GM12878 (cell line): ENCODE measurements around the gene ZNF407. TPM values are rescaled to one million over a fixed set of nuclear protein-coding genes. Genes with fewer than 3 reads are reported as not detected.

Experiments used
- ATAC-seq: fragments of 200-7000 bp; cut with Tn5 transposase; 3 replicates; pipeline ENCODE4 v1.9.1; 2020; ENCODE audit warnings: mild to moderate bottlenecking, moderate library complexity
- BruUV-seq: library from RNA; stranded (reverse); fragments of 400-500 nt; replicated peaks from 2 replicates; lab custom pipeline; 2021; lab: Mats Ljungman, UMichigan
- CTCF ChIA-PET: fragments of 300-600 bp; sonication (Branson Sonifier 250); formaldehyde crosslinking; extraction: SDS; loops from one replicate; lab custom pipeline; 2021; ENCODE audit warnings: inconsistent platforms; lab: Yijun Ruan, JAX
- POLR2A ChIA-PET: fragments of 350-600 bp; formaldehyde crosslinking; extraction: SDS; loops from one replicate; lab custom pipeline; 2021; ENCODE audit warnings: inconsistent platforms; lab: Charles Lee
- RAD21 ChIA-PET: fragments of 300-600 bp; sonication (Branson Sonifier 250); formaldehyde crosslinking; loops from one replicate; lab custom pipeline; 2023; ENCODE audit warnings: antibody characterized with exemption; ENCODE audit not compliant: unreplicated experiment; lab: Charles Lee
- SMC1A ChIA-PET: fragments of 300-600 bp; sonication (Branson Sonifier 250); formaldehyde crosslinking; loops from one replicate; lab custom pipeline; 2023; ENCODE audit not compliant: unreplicated experiment, uncharacterized antibody; lab: Charles Lee
- DNase-seq: peaks from one replicate; pipeline ENCODE4 v3.0.0-alpha.2; 2011; ENCODE audit warnings: low read depth, low spot score
- FAIRE-seq: peaks from 3 replicates; lab custom pipeline; 2011; peaks lifted over from hg19 to GRCh38; lab: Jason Lieb, UNC
- H2AFZ ChIP-seq: 2 replicates; pipeline ENCODE4 v1.6.0; 2011; ENCODE audit warnings: low read depth, low read length, control low read depth; ENCODE audit not compliant: control insufficient read depth
- H3K27ac ChIP-seq: 2 replicates; pipeline ENCODE4 v1.5.1; 2011; ENCODE audit warnings: control low read depth; ENCODE audit not compliant: control insufficient read depth, insufficient read depth
- H3K27me3 ChIP-seq, 2 experiments: replicated peaks in 1 of 2; 2 replicates each; pipeline versions ENCODE4 v1.6.0 to v1.6.1; 2011; ENCODE audit warnings: low read length in 1 of 2; ENCODE audit not compliant: control insufficient read depth in 2 of 2, insufficient read depth in 2 of 2
- H3K36me3 ChIP-seq, 2 experiments: 2 replicates each; pipeline ENCODE4 v1.5.1; 2011; ENCODE audit warnings: low read length in 1 of 2; ENCODE audit not compliant: control insufficient read depth in 2 of 2, insufficient read depth in 2 of 2
- H3K4me1 ChIP-seq: 2 replicates; pipeline ENCODE4 v1.6.1; 2011; ENCODE audit warnings: mild to moderate bottlenecking, low read length, moderate library complexity, mixed read lengths; ENCODE audit not compliant: control insufficient read depth, insufficient read depth
- H3K4me2 ChIP-seq: 2 replicates; pipeline ENCODE4 v1.6.0; 2011; ENCODE audit warnings: control low read depth; ENCODE audit not compliant: control insufficient read depth, insufficient read depth
- H3K4me3 ChIP-seq: fragments of 200-600 bp; sonication (generic); 2 replicates; pipeline ENCODE4 v1.5.1; 2016
- H3K79me2 ChIP-seq: 2 replicates; pipeline ENCODE4 v1.6.0; 2011; ENCODE audit warnings: low read length; ENCODE audit not compliant: control insufficient read depth, insufficient read depth
- H3K9ac ChIP-seq: 2 replicates; pipeline ENCODE4 v1.8.0; 2011; ENCODE audit warnings: low read length, control low read depth, mixed read lengths; ENCODE audit not compliant: control insufficient read depth, insufficient read depth
- H3K9me3 ChIP-seq: replicated peaks from 3 replicates; pipeline ENCODE4 v1.5.1; 2011; ENCODE audit warnings: mild to moderate bottlenecking, low read length; ENCODE audit not compliant: control insufficient read depth, insufficient read depth
- H4K20me1 ChIP-seq: 2 replicates; pipeline ENCODE4 v1.6.0; 2011; ENCODE audit not compliant: control insufficient read depth, insufficient read depth
- BCL3 ChIP-seq: IDR thresholded peaks from 2 replicates; pipeline ENCODE4 v1.6.1; 2011; ENCODE audit warnings: borderline replicate concordance, low read depth, mild to moderate bottlenecking, moderate library complexity, low read length; ENCODE audit not compliant: insufficient read depth, poor library complexity, severe bottlenecking
- CBX3 ChIP-seq: fragments of 200-600 bp; sonication (generic); IDR thresholded peaks from 2 replicates; pipeline ENCODE4 v1.6.1; 2016; ENCODE audit warnings: low read depth, borderline replicate concordance
- HDAC6 ChIP-seq: fragments of 200-600 bp; sonication (generic); IDR thresholded peaks from one replicate; pipeline ENCODE4 v1.8.0; 2017; ENCODE audit warnings: antibody characterized with exemption; ENCODE audit not compliant: unreplicated experiment
- NR2C2 ChIP-seq: IDR thresholded peaks from 2 replicates; pipeline ENCODE4 v1.6.1; 2011; ENCODE audit warnings: borderline replicate concordance, low read depth; ENCODE audit not compliant: control insufficient read depth, insufficient read length
- NRF1 ChIP-seq: conservative IDR thresholded peaks from 2 replicates; pipeline ENCODE4 v1.6.1; 2011; ENCODE audit warnings: mild to moderate bottlenecking, low read depth, low read length, improper control_type of control experiment
- SRF ChIP-seq, 2 experiments: IDR thresholded peaks; 2 replicates each; pipeline ENCODE4 v1.6.1; 2011; ENCODE audit warnings: low read depth in 2 of 2, low read length in 2 of 2, mild to moderate bottlenecking in 1 of 2, moderate library complexity in 1 of 2
- YBX1 ChIP-seq: fragments of 450-650 bp; IDR thresholded peaks from 2 replicates; pipeline ENCODE4 v1.6.1; 2016; ENCODE audit warnings: antibody characterized with exemption
- WGBS: methylation state at CpG from one replicate; pipeline ENCODE4 v1.1.6; 2016; ENCODE audit warnings: low lambda C conversion rate; ENCODE audit not compliant: insufficient replicate concordance, insufficient coverage; ENCODE audit errors: missing lambda C conversion rate; 5-methylcytosine and 5-hydroxymethylcytosine counted together
- in situ Hi-C: fragments of 300-500 bp; cut with MboI; formaldehyde crosslinking; loops from 9 replicates; pipeline ENCODE4 v1.14.3; 2018; ENCODE audit warnings: mixed read lengths
- intact Hi-C: fragments of 100-400 bp; cut with micrococcal nuclease; formaldehyde crosslinking; loops from one replicate; pipeline ENCODE4 v1.14.2; 2022; ENCODE audit not compliant: unreplicated experiment
- polyA plus RNA-seq, 11 experiments: library from polyadenylated mRNA; depleted of rRNA in 4 of 11; unstranded in 6 of 11; stranded (reverse) in 5 of 11; fragments of >200 nt; fragmentation: Nextera tagmentation in 4 of 11; fragmentation: Illumina TruSeq in 1 of 11; extraction: Ambion mirVana in 4 of 11; extraction: Trizol in 1 of 11; gene quantifications; 1 replicate in 1 of 11; 2 replicates in 10 of 11; pipeline versions ENCODE4 v1.2.1 to v1.2.3, GENCODE V29; 2011 to 2016; ENCODE audit warnings: inconsistent platforms in 2 of 11, missing spikeins in 2 of 11, low read depth in 1 of 11
- total RNA-seq, 4 experiments: library from RNA; depleted of rRNA in 3 of 4; stranded (reverse); fragments of >200 nt in 3 of 4; fragmentation: Illumina TruSeq in 1 of 4; extraction: Trizol in 1 of 4; gene quantifications; 2 replicates each; pipeline versions ENCODE4 v1.2.1 to v1.2.3, GENCODE V29; 2013 to 2021
- TF ChIP-seq, protein P1 (sequence below): fragments of 450-650 bp; IDR thresholded peaks from 2 replicates; pipeline ENCODE4 v1.6.1; 2017; ENCODE audit warnings: low read depth, mild to moderate bottlenecking, moderate library complexity

ZNF407 gene
- total and polyA plus RNA-seq, 10 of the 15 experiments (the other 5 are each of a cell fraction or from before 2014, with no cell fraction given) = 0.69 to 11.6 (median 5.3) TPM

- Histone ChIP-seq H2AFZ (no peak overlapping the region), H3K9me3 (no peaks in the 10 kb centered on the region), H3K4me2 (no peak overlapping the region), H3K4me1 (no peaks in the 10 kb centered on the region), H3K79me2 (no peaks in the 10 kb centered on the region), H3K4me3 (no peak overlapping the region), H3K9ac (no peak overlapping the region), H3K27me3 (no peaks in the 10 kb centered on the region), H3K27ac (no peak overlapping the region), H3K36me3 (no peaks in the 10 kb centered on the region; a peak in 1 of 4 replicates)
- no peak for DNase-seq
- intact Hi-C loops = no loop called here
- ATAC-seq = no peak
- no peak for FAIRE-seq
- BruUV-seq = no TSS peak
- CTCF ChIA-PET = interaction anchor here (1.1 kb wide), 1 partner anchor 21 kb away, joined by 3 read pairs; no protein-coding TSS in a partner anchor
- RAD21 ChIA-PET = no interaction called here
- in situ Hi-C loops = no loop called here
- SMC1A ChIA-PET = interaction anchor here (0.8 to 1.1 kb wide), 2 partner anchors 28 to 150 kb away, joined by 3 to 4 read pairs; no protein-coding TSS in a partner anchor
- POLR2A ChIA-PET = no interaction called here
- WGBS = 75% methylated on average over 7 of the region's 7 CpGs
- TF ChIP-seq NRF1 (no peak), SRF (IDR thresholded peaks at IDR 0.05; ENCODE audit: low read depth in 2 of 2, low read length in 2 of 2) (no peak), YBX1 (no peak), CBX3 (no peak)
- TF ChIP-seq, all 136 proteins: peak for 0
- H4K20me1 ChIP-seq = no peaks in the 10 kb centered on the region
These were observed 243.0 kb downstream of the ZNF407 start for GRCh38 chr18:74840492-74841167.

DNA sequence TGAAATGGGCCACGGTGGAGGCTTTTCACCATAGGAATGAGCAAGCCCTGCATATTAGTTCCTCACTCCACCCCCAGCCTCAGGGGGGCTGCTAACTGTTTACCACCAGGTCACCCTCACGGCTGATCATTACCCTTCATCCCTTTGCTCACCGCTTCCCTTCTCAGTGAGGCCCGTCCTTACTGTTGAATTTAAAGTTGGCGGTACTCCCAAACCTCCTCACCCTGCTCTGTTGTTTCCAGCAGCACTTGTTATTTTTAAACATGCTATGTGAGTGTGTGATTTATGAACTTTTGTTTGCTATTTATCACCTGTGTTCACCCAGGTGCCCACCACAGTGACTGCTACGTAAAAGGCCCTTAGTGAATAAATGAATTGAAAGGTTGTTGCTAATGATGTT is 243.6 kb downstream of the ZNF407 start:
- SMC1A ChIA-PET = interaction anchor here (0.8 to 1.2 kb wide), 4 partner anchors 18 to 189 kb away, joined by 3 to 4 read pairs (median 3); no protein-coding TSS in a partner anchor
- intact Hi-C loops = no loop called here
- H4K20me1 ChIP-seq = no peaks in the 10 kb centered on the region
- POLR2A ChIA-PET = no interaction called here
- TF ChIP-seq BCL3 (no peak), HDAC6 (no peak), NR2C2 (no peak)
- TF ChIP-seq, protein P1, sequence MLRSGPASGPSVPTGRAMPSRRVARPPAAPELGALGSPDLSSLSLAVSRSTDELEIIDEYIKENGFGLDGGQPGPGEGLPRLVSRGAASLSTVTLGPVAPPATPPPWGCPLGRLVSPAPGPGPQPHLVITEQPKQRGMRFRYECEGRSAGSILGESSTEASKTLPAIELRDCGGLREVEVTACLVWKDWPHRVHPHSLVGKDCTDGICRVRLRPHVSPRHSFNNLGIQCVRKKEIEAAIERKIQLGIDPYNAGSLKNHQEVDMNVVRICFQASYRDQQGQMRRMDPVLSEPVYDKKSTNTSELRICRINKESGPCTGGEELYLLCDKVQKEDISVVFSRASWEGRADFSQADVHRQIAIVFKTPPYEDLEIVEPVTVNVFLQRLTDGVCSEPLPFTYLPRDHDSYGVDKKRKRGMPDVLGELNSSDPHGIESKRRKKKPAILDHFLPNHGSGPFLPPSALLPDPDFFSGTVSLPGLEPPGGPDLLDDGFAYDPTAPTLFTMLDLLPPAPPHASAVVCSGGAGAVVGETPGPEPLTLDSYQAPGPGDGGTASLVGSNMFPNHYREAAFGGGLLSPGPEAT = no peak
- TF ChIP-seq, all 136 proteins: peak for 0
- no peaks in the 10 kb centered on the region; a peak in 1 of 4 replicates for H3K36me3 ChIP-seq
- H3K27me3 ChIP-seq = no peaks in the 10 kb centered on the region
- H3K9ac ChIP-seq = no peak overlapping the region
- BruUV-seq = no TSS peak
- 96% methylated on average over 4 of the region's 6 CpGs for WGBS
- CTCF ChIA-PET = no interaction called here
- ATAC-seq = no peak
- no peak overlapping the region for H3K4me2 ChIP-seq
- no peaks in the 10 kb centered on the region for H3K4me1 ChIP-seq
- H3K79me2 ChIP-seq = no peaks in the 10 kb centered on the region
- no peak for FAIRE-seq
- RAD21 ChIA-PET = no interaction called here
- no peak overlapping the region for H3K4me3 ChIP-seq
- DNase-seq = no peak
- H3K9me3 ChIP-seq = no peaks in the 10 kb centered on the region
- H2AFZ ChIP-seq = no peak overlapping the region
- no peak overlapping the region for H3K27ac ChIP-seq
- in situ Hi-C loops = no loop called here
